ENCODE measurements around the gene HECTD4. TPM values are rescaled to one million over a fixed set of nuclear protein-coding genes. Genes with fewer than 3 reads are reported as not detected.
A peak's percentile ranks its signal among the peaks of the same experiment; 100 is the strongest.

HECTD4 gene
- total RNA-seq, 1 donor from 2014 or later, result 62.1 TPM

- Mint-ChIP-seq H3K36me3 (peaks cover 4% of the 10 kb centered on the region), H3K27ac (no peak overlapping the region), H3K4me1 (ENCODE audit: unreplicated experiment) (peaks cover 22% of the 10 kb centered on the region), H3K4me3 (no peak overlapping the region), H3K9me3 (no peaks in the 10 kb centered on the region), H3K27me3 (no peaks in the 10 kb centered on the region)
- TF ChIP-seq, protein P1, sequence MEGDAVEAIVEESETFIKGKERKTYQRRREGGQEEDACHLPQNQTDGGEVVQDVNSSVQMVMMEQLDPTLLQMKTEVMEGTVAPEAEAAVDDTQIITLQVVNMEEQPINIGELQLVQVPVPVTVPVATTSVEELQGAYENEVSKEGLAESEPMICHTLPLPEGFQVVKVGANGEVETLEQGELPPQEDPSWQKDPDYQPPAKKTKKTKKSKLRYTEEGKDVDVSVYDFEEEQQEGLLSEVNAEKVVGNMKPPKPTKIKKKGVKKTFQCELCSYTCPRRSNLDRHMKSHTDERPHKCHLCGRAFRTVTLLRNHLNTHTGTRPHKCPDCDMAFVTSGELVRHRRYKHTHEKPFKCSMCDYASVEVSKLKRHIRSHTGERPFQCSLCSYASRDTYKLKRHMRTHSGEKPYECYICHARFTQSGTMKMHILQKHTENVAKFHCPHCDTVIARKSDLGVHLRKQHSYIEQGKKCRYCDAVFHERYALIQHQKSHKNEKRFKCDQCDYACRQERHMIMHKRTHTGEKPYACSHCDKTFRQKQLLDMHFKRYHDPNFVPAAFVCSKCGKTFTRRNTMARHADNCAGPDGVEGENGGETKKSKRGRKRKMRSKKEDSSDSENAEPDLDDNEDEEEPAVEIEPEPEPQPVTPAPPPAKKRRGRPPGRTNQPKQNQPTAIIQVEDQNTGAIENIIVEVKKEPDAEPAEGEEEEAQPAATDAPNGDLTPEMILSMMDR (conservative IDR thresholded peaks at IDR 0.05), result no peak
- DNase-seq (ENCODE audit: extremely low spot score, unreplicated experiment), result no peak
These were observed 41.9 kb upstream of the HECTD4 start for GRCh38 chr12:112424126-112424525.

GRCh38 chr12:112422531-112422930 lies 40.3 kb upstream of the HECTD4 start:
- Mint-ChIP-seq H3K4me3 (no peak overlapping the region), H3K9me3 (no peaks in the 10 kb centered on the region), H3K4me1 (ENCODE audit: unreplicated experiment) (peaks cover 22% of the 10 kb centered on the region), H3K27me3 (no peaks in the 10 kb centered on the region), H3K27ac (peak overlapping the region; percentile 22), H3K36me3 (no peaks in the 10 kb centered on the region)
- DNase-seq (ENCODE audit: extremely low spot score, unreplicated experiment), result no peak
- TF ChIP-seq, protein P1 (conservative IDR thresholded peaks at IDR 0.05), result no peak

DNA sequence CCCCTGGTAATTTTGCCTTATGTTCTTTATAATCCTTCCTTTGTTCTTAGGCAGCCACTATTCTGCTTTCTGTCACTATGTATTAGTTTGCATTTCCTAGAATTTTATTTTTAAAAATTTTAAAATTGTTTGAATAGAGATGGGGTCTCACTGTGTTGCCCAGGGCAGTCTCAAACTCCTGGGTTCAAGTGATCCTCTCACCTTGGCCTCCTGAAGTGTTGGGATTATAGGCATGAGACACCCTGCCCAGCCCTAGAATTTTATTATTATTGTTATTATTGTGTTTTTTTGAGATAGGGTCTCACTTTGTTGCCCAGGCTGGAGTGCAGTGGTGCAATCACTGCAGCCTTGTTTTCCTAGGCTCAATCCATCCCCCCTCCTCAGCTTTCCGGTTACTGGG lies 39.1 kb upstream of the HECTD4 start:
- TF ChIP-seq, protein P1 (conservative IDR thresholded peaks at IDR 0.05), result no peak
- H3K36me3 Mint-ChIP-seq, result no peaks in the 10 kb centered on the region
- H3K4me1 Mint-ChIP-seq (ENCODE audit: unreplicated experiment), result peaks cover 22% of the 10 kb centered on the region
- no peaks in the 10 kb centered on the region for H3K27me3 Mint-ChIP-seq
- H3K27ac Mint-ChIP-seq, result peak overlapping the region; percentile 75
- H3K9me3 Mint-ChIP-seq, result no peaks in the 10 kb centered on the region
- H3K4me3 Mint-ChIP-seq, result no peak overlapping the region
- DNase-seq (ENCODE audit: extremely low spot score, unreplicated experiment), result no peak

GRCh38 chr12:112420740-112421139 lies 38.5 kb upstream of the HECTD4 start:
- H3K27ac Mint-ChIP-seq, result peak overlapping the region; percentile 75

DNA sequence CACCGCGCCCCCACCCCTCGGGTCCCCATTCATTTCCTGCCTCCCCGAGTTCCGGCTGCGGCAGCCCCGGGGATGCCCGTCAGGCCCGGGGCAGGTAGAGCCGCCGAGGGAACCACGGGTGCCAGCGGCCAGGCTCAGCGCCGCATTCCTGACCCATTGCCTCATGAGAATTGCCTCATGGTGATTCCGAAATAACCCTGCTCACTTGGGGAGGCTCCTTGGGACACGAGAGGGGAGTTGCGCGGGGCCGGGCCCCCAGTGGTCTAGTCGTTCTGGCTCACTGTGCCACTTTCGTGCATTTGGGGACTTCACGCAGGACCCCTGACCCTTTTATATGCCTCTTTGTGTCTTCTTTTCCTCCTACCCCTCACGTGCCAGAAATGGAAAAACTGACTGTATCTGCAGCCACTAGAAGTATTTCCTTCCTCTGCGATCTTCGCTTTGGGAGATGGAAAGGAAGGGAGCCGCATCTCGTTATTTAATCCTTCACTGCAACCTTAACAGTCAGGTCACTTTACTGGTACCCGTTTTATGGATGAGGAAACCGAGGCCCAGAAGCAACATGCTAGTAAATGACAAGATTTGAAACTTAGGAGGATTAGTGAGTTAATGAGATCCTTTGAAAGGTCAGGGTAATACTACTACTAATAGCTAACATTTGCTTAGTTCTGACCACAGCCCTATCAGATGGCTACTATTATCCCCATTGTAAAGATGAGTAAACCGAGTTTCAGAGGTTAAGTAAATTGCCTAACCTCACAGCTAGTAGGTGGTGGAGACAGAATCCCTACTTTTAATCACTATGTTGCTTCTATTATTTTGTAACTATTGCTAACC lies 37.3 kb upstream of the HECTD4 start:
- H3K4me1 Mint-ChIP-seq (ENCODE audit: unreplicated experiment), result peaks cover 22% of the 10 kb centered on the region
- TF ChIP-seq, protein P1 (conservative IDR thresholded peaks at IDR 0.05), result peak; percentile 52
- no peaks in the 10 kb centered on the region for H3K9me3 Mint-ChIP-seq
- DNase-seq (ENCODE audit: extremely low spot score, unreplicated experiment), result peak; percentile 74
- H3K27ac Mint-ChIP-seq, result peak overlapping the region; percentile 97
- peak overlapping the region; percentile 93 for H3K4me3 Mint-ChIP-seq
- H3K27me3 Mint-ChIP-seq, result no peaks in the 10 kb centered on the region
- no peaks in the 10 kb centered on the region for H3K36me3 Mint-ChIP-seq

More at GRCh38 chr12:112420740-112421139, 38.5 kb upstream of the HECTD4 start:
- TF ChIP-seq, protein P1 (conservative IDR thresholded peaks at IDR 0.05), result no peak
- DNase-seq (ENCODE audit: extremely low spot score, unreplicated experiment), result no peak
- Mint-ChIP-seq H3K27me3 (no peaks in the 10 kb centered on the region), H3K4me1 (ENCODE audit: unreplicated experiment) (peaks cover 22% of the 10 kb centered on the region), H3K4me3 (peak overlapping the region; percentile 93), H3K9me3 (no peaks in the 10 kb centered on the region), H3K36me3 (no peaks in the 10 kb centered on the region)
